NCI-H748 (cell line): ENCODE data around the gene PMEPA1.

Source experiments
- DNase-seq: peaks from one replicate; lab custom pipeline; 2025; ENCODE audit not compliant: unreplicated experiment; lab: John Stamatoyannopoulos, UW

PMEPA1 gene

GRCh38 chr20:57627339-57627738 lies 82.5 kb downstream of the PMEPA1 start:
- no peak for DNase-seq

DNA sequence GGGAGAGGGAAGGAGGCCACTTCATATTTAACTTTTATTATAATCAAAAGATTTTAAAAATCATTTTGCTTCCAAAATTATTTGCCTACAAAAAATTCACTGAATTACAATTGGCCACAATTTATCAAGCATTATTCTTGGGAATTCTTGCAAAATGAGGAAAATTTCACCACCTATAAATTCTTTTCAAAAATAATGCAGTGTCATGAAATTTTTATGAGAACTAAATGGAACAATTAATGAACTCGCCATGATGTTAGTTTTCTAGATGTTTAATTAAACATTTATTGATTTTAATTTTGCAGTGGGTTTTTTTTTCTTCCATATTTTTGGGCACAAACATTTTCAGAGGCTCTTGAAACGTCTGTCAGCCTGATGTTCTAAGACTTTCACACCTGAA lies 83.8 kb downstream of the PMEPA1 start:
- no peak for DNase-seq

GRCh38 chr20:57625181-57625958 lies 84.4 kb downstream of the PMEPA1 start:
- no peak for DNase-seq

DNA sequence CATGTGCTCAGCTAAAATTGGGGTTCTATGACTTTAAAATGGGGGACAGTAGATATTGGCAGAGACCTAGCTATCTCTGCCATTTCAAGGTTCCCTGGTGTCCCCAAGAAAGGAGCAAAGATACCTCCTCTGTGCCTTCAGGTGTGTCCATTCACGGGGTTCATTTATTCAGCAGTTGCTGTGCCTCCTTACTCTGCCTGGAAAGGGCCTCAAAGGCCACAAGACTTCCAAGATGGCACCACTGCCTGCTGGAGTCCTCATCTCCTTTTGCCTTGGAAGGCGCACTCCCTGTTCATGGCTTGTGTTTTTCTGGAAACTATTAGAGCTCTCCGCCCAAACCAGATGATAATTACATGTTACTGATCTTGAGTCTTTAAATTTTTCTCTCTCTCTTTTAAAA lies 85.7 kb downstream of the PMEPA1 start:
- DNase-seq: no peak

DNA sequence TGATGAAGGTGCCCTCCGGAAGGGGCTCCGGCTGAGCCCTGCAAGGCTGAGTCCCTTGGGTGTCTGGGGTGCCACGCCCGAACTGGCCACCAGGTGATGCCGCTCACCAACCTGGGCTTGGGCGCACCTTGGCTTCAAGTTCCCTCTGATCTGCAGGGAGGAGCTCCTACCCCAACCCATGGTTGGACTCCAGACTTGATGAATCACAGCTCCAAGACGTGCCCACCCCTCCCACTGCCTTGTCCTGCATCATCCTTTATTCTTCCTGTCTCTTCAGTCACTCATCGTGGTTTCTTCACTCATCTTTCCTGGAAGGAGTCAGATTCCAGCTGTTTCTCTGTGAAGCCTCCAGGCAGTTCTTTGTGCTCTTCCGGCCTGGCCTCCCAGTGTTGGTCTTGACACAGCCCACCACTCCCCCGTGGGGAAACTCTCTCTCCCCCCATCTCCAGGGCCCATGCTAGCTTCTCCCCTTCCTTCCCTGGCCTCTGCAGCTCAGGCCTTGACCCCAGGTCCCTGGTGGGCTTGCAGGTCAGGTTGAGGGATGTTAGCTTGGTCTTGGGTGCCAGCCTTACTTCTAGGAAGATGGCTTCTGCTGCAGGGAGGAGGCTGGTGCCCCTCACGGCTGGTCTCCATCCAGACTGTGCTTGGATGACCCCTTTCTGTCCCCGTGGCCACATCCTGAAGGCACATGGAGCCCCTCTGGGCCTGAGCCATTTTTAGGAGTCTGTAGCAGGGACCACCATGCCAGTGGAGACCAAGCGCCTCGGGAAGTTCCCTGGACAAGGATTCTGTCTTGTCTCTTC lies 87.0 kb downstream of the PMEPA1 start:
- peak; percentile 65 for DNase-seq

GRCh38 chr20:57622201-57622570 lies 87.6 kb downstream of the PMEPA1 start:
- DNase-seq: no peak

GRCh38 chr20:57621421-57622200 lies 88.2 kb downstream of the PMEPA1 start:
- no peak for DNase-seq

GRCh38 chr20:57620999-57621398 lies 88.8 kb downstream of the PMEPA1 start:
- DNase-seq: no peak

DNA sequence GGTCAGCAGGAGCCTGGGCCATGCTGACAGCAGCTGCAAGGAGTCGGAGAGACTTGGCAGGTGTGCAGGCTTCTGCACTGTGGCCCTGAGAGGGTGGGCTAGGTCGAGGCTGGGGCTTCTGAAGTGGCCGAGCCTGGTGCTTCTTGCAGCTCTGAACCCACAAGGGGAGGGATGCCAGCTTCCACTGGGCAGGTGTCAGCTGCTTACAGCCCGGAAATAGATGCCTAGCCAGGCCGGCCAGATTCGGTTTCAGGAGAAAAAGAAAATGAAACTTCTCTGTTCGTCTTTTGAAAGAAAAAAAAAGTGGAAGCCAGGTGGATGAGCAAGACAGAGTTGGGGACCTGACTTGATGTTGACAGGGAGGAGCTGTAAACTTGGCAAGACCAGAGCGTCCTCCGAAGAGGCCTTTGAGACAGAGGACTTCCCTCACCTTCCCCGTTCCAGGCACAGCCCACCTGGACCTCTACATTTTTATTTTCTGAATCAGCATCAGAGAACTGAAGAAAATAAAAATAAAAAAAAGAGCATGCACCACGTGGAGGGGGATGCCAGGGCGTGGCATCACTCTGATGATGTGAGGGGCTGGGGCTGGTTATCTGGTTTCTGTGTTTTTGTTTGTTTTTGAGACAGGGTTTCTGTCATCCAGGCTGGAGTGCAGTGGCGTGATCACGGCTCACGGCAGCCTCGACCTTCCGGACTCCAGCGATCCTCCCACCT lies 89.4 kb downstream of the PMEPA1 start, which contains the start of gene ZBP1:
Gene ZBP1 (minus strand): TSS at position 153 of the 717 bp plus-strand sequence. CDS start 131 bp downstream, at position 22.
- DNase-seq: no peak

DNA sequence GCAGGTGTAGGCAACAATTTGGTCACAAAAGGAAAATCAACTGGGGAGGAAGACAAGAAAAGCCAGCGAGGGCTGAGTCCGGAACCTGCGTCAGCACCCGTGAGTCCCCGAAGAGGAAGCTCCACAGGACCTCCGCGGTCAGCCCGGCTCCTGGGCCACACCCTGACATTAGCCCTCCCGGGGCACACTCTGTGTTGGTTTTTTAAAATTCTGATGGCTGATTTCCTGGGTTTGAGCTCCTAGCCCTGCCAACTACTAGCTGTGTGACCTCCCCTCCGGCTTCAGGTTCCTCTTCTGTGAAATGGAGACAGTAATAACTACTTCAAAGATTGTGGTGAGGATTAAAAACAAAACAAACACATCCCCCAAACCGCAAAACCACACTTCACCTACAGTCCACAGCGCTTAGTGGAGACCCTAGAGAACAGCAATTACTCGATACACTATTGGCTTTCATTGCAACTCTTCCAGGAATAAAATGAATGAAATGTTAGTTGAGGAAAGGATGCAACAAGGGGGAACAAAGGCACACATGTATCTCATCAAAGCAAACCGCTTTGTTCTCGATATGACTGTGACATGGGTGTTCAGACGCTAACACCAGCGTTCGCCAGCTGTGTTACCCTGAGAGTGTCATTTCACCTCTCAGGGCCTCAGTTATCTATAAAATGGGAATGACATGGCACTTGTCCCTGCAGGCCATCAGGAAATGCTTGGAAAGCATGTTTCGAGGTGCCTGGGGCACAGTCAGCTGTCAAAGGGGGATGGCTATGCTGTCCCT lies 90.6 kb downstream of the PMEPA1 start:
- no peak for DNase-seq

DNA sequence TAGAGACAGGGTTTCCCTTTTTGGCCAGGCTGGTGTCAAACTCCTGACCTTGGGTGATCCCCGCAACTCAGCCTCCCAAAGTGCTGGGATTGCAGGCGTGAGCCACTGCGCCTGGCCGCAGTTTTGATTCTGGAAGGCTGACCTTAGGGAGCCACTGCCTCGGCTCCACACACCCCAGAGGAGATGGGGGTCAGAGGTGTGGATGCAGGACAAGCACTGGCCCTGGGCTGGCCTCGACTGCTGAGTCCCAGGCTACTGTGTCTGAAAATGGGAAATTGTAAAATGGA lies 91.1 kb downstream of the PMEPA1 start:
- no peak for DNase-seq

GRCh38 chr20:57618091-57618763 lies 91.6 kb downstream of the PMEPA1 start:
- peak; percentile 34 for DNase-seq

DNA sequence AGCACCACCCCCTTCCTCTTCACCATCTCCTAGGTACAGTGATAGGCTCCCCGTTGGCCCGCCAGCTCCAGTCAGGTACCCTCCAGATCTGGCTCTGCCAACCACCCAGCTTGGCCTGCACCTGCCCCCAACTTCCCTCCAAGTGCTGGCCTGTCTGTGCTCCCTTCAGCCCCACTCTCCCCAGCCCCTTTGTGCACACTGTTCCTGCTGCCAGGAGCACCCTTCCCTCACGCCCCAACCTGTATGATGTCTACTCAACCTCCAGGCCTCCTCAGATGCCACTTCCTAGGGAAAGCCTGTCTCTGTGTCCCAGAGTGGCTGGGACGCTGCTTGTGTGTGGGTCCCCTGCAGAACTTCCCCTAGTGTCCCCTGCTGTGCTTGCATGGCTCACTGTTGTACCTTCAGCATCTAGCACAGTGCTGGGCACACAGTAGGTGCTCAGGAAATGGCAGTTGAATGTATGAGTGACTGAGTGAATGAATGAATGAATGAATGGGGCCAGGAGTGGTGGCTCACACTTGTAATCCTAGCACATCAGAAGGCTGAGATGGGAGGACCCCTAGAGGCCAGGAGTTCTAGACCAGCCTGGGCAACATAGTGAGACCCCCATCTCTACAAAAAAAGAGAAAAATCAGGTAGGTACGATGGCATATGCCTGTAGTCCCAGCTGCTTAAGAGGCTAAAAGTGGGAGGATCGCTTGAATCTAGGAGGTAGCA lies 92.6 kb downstream of the PMEPA1 start:
- DNase-seq: no peak

DNA sequence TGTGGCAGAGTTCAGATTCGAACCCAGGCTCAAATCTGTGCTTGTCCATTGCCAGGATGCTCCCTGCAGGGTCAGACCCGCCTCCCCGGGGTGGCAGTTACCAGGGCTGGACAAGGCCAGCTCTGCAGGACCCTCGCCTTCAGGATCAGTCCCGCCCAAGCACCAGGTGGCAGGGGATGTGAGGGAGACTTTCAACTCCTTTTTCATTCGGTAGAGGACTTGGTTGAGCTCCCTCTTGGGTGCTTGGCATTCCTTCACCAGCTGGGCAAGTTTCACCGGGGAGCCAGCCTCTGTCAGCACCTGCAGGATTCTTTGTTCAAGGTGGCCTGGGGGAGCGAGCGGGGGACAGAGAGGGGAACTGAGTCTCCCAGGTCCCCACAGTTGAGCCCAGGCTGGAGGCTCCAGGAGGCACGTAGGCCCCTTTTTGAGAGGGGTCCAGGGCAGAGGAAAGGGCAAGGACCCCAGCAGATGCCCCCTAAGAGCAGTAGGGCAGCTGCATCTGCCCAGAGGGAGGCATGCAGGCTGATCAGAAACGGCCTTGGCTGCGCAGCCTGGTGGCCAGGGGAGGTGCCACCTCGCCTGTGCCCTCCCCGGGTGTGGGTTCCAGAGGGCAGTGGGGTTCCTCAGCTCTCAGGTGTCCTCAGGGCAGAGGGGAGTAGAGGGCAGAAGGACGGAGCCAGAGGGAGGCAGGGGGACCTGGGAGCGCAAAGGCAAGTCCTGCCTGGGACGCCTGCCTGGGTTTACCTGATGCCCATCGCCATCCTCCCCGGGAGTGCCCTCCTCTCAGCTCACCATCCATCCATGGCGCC lies 93.5 kb downstream of the PMEPA1 start:
- no peak for DNase-seq

DNA sequence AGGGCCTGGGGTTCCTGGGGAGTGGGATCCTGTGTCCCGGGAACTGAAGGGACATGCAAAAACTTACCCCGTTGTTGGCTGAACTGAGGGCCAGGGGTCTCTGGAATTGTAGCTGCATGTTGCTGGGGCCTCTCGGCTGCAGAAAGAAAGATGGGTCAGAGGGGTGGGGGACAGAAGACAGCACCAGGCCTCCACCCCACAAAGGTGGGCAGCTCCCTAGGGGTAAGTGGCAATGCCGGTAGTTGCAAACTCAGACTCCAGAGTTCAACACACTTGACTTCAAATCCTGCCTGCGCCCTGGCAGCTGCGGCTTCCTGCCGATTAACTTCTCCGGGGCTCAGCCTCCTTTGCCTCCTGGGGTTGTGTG lies 94.4 kb downstream of the PMEPA1 start:
- DNase-seq: no peak

GRCh38 chr20:57614490-57615444 lies 95.0 kb downstream of the PMEPA1 start:
- DNase-seq: no peak

DNA sequence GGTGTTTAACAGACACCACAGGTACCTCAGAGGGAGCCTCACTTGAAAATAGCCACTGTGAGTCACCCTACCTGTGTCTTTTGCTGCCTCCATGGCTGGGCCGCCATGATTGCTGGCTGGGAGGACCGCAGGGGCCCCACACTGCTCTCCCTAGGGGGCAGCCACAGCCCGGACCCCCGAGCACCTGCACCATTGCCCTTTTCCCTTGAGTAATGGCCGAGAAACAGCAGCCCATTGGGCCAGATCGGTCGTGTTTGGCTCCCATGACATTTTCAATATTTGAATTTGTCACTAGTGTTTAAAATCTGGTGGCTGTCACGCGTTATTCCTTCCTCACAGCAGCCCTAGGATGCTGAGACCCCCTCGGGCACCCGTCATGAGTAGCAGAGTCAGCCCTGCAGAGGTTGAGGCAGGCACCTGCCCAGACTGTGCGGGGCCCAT lies 96.3 kb downstream of the PMEPA1 start:
- no peak for DNase-seq
